Measurements from ENCODE around the gene CNTNAP5.

DNA sequence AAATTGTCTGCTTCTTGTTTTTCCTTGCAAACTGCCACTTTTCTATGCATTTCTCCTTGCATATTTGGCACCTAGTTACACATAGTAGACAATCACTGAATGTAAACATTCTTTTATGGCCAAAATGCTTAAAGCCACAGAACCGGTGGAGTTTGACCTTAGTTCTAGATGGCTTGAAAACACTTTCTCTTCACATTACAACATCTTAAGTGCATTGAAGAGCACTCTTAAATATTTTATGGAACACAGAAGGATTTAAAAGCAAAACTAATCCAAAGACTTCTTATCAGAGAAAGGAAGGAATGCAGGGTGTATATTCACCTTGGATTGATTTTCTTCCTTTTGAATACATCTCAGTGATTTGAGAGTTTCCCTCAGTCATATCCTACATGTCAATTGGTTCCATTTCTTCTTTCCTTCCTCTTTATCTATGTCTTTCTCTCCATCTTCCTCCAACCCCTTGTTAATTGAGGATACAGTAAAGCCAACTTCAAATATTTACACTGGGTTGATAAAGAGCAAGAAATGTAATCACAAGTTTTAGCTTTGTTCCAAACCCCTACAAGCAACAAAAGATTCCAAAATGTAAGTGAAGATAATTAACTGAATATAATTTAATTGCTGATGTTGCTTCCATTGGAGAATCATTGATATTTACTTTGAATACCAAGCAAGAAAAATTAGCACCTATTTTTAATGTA is 548.0 kb downstream of the CNTNAP5 start:
- TF ChIP-seq SP1 (IDR thresholded peaks at IDR 0.05), result no peak
- no peak for TF ChIP-seq SUZ12 (IDR thresholded peaks at IDR 0.05)
- no peak for TF ChIP-seq FOXA1 (IDR thresholded peaks at IDR 0.05)
- TF ChIP-seq FOXM1 (IDR thresholded peaks at IDR 0.05; ENCODE audit: borderline replicate concordance), result no peak
- TF ChIP-seq ZNF384 (IDR thresholded peaks at IDR 0.05), result no peak
- TF ChIP-seq NFRKB (IDR thresholded peaks at IDR 0.05), result no peak

All from HEK293T (cell line).